Stimulated activated CD4-positive, alpha-beta T cell treated with anti-CD3 and anti-CD28 coated beads, Interleukin-1b, Interleukin-23, amount 100 ng/mL, for 48 hours (primary cell): ENCODE data around the gene MUSTN1.

ENCODE experiments used
- DNase-seq: peaks from one replicate; pipeline ENCODE4 v3.0.0-alpha.2; 2020

The MUSTN1 gene

GRCh38 chr3:52798376-52798977, 36.3 kb downstream of the MUSTN1 start:
- no peak for DNase-seq

GRCh38 chr3:52796411-52796810, 38.4 kb downstream of the MUSTN1 start:
- DNase-seq = no peak

GRCh38 chr3:52795298-52795900, 39.4 kb downstream of the MUSTN1 start:
- no peak for DNase-seq

- no peak for DNase-seq
Observed at GRCh38 chr3:52794612-52795099, 40.2 kb downstream of the MUSTN1 start, which contains the start of gene ITIH3. Gene ITIH3, plus strand, starts transcription at chr3:52794796. Its CDS starts 8 bp downstream, at chr3:52794804.

DNA sequence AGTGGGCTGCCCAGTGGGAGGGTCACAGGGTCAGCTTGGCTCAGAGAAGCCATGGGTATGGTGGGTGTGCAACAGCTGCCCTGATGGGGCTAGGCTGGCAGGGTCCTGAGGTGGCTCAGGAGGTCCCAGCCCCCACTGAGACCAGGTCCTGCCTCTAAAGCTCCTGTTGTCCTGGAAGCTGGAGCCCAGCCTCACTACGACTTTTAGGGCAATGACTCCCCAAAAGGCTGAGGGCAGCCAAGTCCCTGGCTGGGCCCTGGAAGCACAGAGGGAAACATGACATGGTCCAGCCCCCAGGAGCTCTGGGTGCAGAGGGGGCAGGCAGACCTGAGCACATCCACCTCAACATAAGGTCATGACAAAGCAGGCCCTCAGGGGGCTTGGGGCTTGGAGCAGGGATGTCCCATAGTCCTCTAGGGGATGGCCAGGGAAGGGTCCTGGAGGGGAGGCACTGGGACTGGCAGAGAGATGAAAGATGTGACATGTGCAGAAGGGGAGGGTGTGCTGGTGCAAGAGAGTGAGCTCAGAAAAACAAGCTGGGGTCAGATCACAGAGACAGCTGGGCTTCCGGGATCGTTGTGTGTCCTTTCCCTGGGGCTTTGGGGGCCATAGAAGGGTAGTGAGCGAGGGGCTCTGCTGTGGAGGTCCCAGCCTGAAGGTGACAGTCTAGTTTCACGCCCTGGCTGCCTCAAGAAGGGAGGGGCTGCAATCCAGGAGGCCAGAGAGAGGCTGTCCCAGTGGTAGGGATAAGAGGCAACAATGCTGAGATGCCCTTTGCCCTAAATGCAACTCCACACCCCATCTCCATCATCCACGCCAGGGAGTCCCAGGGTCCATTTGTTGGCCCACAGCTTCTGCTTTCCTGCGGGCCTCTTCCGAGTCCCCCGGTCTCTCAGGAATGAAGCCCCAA, 40.9 kb downstream of the MUSTN1 start:
- no peak for DNase-seq

- DNase-seq = no peak
Observed at GRCh38 chr3:52792961-52793695, 41.7 kb downstream of the MUSTN1 start.

DNA sequence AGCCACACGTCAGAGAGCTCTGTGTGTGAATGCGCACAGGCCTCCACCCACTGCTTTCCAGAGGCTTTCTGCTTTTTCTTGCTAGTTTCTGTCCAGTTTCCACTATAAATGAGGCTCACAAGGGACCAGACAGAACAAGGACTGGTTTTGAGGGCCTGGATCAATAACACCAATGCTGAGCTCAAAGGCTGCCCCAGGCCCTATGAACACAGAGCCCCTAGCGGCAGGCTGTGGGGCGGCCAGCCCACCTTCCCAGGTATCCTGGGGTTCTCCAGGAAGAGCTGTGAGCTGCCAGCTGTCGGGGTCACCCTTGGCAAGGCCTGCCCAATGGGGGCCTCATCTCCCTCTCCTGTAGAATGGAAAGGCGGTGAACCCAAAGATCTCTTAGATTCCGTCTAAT, 42.4 kb downstream of the MUSTN1 start:
- no peak for DNase-seq

- no peak for DNase-seq
Observed at GRCh38 chr3:52791928-52792327, 42.9 kb downstream of the MUSTN1 start.

DNA sequence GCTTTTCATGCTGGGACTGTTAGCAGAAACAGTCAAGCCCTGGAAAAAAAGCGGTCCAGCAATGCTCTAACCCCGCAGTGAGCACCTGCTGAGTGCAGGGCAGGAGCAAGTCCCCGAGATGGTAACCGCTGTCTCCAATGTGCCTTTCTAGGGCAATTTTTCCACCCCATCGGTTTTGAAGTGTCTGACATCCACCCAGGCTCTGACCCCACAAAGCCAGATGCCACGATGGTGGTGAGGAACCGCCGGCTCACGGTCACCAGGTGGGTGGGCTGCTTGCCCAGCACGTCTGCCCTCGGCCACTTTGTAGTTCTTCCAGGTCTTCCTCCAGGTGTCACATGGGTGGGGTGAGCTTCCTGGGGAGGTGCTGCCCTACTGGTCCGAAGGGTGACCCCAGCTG, 43.5 kb downstream of the MUSTN1 start:
- DNase-seq = no peak

GRCh38 chr3:52790741-52791140, 44.1 kb downstream of the MUSTN1 start:
- no peak for DNase-seq

DNA sequence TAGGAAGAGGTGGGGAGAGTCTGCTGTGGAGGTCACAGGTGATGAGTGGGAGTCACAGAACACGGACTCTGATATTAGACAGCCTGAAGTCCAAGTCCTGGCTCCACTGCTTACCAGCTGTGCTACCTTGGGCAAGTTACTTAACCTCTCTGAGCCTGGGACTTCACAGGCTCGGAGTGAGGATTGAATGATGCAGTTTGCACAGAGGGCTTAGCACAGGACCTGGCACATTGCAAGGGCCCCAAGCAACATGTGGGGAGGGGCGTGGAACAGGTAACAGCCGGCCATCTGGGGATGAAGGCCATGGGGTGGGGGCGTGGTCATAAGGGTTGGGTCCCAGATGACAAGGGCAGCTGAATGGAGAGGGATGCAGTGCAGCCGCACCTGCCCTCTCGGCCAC, 44.5 kb downstream of the MUSTN1 start:
- no peak for DNase-seq

- no peak for DNase-seq
Observed at GRCh38 chr3:52789746-52790040, 45.1 kb downstream of the MUSTN1 start.

DNA sequence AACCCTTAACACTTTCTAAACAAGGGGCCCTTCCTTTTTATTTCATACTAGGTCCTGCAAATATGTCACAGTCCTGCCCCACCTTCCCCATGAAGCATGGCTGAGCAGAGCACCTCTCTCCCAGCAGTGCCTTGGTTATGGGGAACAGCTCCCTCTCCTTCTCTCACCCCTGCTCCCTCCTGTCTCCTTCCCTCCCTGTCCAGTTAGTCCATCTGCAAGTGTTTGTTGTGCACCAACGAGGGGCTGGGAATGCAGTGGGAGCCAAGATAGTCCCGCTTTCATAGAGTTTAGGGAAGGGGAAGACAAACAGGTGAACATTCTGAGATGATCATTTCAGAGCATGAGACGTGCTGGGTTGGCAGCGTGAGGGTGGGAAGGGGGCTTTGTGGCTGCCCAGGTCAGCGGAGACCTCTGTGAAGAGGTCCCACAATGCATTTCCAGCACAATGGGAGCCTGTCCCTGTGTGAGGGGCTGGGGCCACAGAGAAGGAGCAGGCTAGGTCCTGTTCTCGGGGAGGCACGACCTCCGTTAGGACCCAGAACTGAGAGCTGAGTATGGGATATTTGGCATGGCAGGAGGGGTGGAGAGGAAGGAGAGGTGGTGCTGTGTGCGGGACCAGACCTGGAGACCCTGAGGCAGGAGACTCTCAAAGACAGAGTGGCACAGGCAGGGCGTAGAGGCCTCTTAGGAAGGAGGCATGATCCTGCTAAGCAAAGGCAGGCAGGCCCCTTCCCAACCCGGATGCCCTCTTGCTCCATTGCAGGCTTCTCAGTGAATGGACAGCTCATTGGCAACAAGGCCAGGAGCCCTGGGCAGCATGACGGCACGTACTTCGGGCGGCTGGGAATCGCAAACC, 45.7 kb downstream of the MUSTN1 start:
- no peak for DNase-seq

GRCh38 chr3:52787672-52788625, 46.9 kb downstream of the MUSTN1 start:
- DNase-seq = no peak

DNA sequence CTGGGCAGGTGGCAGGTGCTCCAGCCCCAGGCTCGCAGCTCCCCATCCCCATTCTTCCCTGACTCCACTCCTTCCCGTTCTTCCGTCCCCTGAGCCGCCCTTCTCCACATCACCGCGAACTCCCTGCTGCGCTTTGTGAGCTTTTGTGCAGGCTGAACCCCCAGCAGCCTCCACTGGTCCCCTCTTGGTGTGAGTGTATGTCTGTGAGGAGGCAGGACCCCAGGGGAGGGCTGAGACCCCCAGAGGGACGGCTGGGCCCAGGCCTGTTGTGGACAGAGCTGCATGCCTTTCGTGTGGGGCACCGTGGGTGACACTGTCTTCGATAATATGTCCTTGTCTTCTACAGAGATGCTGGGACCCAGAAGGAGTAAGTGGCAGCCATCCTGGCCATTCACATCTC, 47.6 kb downstream of the MUSTN1 start:
- DNase-seq = no peak

- DNase-seq = no peak
Observed at GRCh38 chr3:52786330-52787215, 48.2 kb downstream of the MUSTN1 start.

DNA sequence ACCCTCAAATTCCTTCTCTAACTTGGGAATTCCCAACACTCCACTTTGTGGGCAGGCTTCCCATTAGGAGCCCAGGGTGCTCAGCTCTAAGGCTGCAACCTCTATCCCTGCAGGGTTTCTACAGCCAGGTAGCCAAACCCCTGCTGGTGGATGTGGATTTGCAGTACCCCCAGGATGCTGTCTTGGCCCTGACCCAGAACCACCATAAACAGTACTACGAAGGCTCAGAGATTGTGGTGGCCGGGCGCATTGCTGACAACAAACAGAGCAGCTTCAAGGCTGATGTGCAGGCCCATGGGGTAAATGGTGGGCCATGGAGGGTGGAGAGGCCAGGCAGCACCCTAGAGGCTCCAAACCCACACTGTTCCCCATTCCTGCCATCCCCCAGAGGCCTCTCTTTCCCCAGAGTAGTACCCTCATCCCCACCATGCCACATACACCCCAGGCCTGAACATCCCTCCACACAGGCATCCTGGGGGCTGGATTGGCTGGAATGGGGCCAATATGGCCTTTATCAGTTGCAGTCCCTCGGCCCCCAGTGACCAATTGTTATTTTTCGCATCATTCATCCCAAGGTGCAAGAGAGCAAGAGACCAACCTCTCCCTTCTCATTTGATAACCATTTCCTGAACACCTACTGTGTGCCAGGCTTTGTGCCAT, 49.8 kb downstream of the MUSTN1 start:
- DNase-seq = no peak

- DNase-seq = no peak
Observed at GRCh38 chr3:52784021-52784621, 50.7 kb downstream of the MUSTN1 start.

DNA sequence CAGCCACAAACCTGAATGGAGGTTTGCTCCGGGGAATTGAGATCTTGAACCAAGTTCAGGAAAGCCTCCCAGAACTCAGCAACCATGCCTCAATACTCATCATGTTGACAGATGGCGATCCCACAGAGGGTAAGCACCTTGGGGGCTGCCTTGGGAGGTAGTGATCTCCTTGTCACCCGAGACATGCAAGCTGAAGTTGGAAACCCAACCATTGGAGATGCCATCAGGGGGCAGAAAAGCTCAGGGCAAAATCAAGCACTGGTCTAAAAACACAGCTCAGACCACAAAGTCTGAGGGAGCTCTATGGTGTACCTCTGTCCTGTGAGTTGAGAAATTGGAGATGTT, 51.6 kb downstream of the MUSTN1 start:
- DNase-seq = no peak
